Tibial artery (tissue), 4 donors: ENCODE measurements around the gene TAS2R3.

Source experiments
- DNase-seq, 2 donors: peaks; one replicate each; pipeline ENCODE4 v3.0.0-alpha.2; 2019
- H3K27ac ChIP-seq, 2 donors: fragments of 200-600 bp; sonication (generic) in 1 of 2; 1 replicate in 1 of 2; 2 replicates in 1 of 2; pipeline ENCODE4 v1.5.1; 2018 to 2019; ENCODE audit warnings: mild to moderate bottlenecking in 1 of 2
- H3K27me3 ChIP-seq, 2 donors: fragments of 200-600 bp; sonication (generic) in 1 of 2; one replicate each; pipeline versions ENCODE4 v1.5.1 to v1.6.0; 2016 to 2019
- H3K36me3 ChIP-seq, 3 donors: fragments of 200-600 bp; sonication (generic) in 2 of 3; one replicate each; pipeline ENCODE4 v1.5.1; 2016 to 2019; ENCODE audit warnings: mild to moderate bottlenecking in 2 of 3
- H3K4me1 ChIP-seq, 4 donors: fragments of 200-600 bp; sonication (generic) in 2 of 4; 1 replicate in 3 of 4; 2 replicates in 1 of 4; pipeline ENCODE4 v1.5.1; 2016 to 2019
- H3K4me3 ChIP-seq, 2 donors: fragments of 200-600 bp; sonication (generic) in 1 of 2; 1 replicate in 1 of 2; 2 replicates in 1 of 2; pipeline ENCODE4 v1.5.1; 2018 to 2019; ENCODE audit warnings: mild to moderate bottlenecking in 2 of 2
- H3K9me3 ChIP-seq, 3 donors: fragments of 200-600 bp; sonication (generic) in 1 of 3; one replicate each; pipeline ENCODE4 v1.5.1; 2016 to 2019
- CTCF ChIP-seq, 2 experiments: fragments of 200-600 bp in 1 of 2; fragments of 450-650 bp in 1 of 2; IDR thresholded peaks; one replicate each; pipeline ENCODE4 v1.5.1; 2017 to 2019; ENCODE audit warnings: antibody characterized with exemption in 2 of 2, mild to moderate bottlenecking in 1 of 2, moderate library complexity in 1 of 2
- intact Hi-C: fragments of 100-400 bp; cut with DNase I; formaldehyde crosslinking; loops from one replicate; pipeline ENCODE4 v1.15.0; 2023; ENCODE audit warnings: low total_unique reads

Gene TAS2R3

GRCh38 chr7:141789917-141790316 is 26.0 kb downstream of the TAS2R3 start, which contains the start of gene TAS2R5:
TSS of gene TAS2R5 (plus strand) at chr7:141790217. CDS start at chr7:141790362, 145 bp downstream.
- H3K4me1 ChIP-seq = no peaks in the 10 kb centered on the region
- no peaks in the 10 kb centered on the region for H3K9me3 ChIP-seq
- no peaks in the 10 kb centered on the region for H3K27me3 ChIP-seq
- intact Hi-C loops = no loop called here
- no peak for DNase-seq
- TF ChIP-seq CTCF (IDR thresholded peaks at IDR 0.05) = no peak
- no peak within 1 kb of the TSS for H3K4me3 ChIP-seq
- H3K27ac ChIP-seq = no peak within 1 kb of the TSS
- H3K36me3 ChIP-seq = peaks cover 12 to 24% (median 12%) of the 10 kb centered on the region in 3 donors

GRCh38 chr7:141792526-141792925 is 28.6 kb downstream of the TAS2R3 start:
- H3K4me1 ChIP-seq = no peaks in the 10 kb centered on the region
- TF ChIP-seq CTCF (IDR thresholded peaks at IDR 0.05) = no peak
- no peak overlapping the region for H3K4me3 ChIP-seq
- H3K36me3 ChIP-seq = peaks cover 12 to 22% (median 12%) of the 10 kb centered on the region in 3 donors
- intact Hi-C loops = no loop called here
- no peak overlapping the region for H3K27ac ChIP-seq
- no peak for DNase-seq
- no peaks in the 10 kb centered on the region for H3K9me3 ChIP-seq
- no peaks in the 10 kb centered on the region for H3K27me3 ChIP-seq
